Breast epithelium (tissue), 3 donors: ENCODE measurements around the gene SPTSSB.

Experiments used
- CTCF ChIP-seq, 3 donors: fragments of 450-650 bp; IDR thresholded peaks; one replicate each; pipeline ENCODE4 v1.5.1; 2016 to 2017; ENCODE audit warnings: antibody characterized with exemption in 3 of 3, mild to moderate bottlenecking in 3 of 3, moderate library complexity in 3 of 3
- POLR2A ChIP-seq: fragments of 450-650 bp; IDR thresholded peaks from one replicate; pipeline ENCODE4 v1.6.1; 2016; ENCODE audit warnings: antibody characterized with exemption, mild to moderate bottlenecking, moderate library complexity

DNA sequence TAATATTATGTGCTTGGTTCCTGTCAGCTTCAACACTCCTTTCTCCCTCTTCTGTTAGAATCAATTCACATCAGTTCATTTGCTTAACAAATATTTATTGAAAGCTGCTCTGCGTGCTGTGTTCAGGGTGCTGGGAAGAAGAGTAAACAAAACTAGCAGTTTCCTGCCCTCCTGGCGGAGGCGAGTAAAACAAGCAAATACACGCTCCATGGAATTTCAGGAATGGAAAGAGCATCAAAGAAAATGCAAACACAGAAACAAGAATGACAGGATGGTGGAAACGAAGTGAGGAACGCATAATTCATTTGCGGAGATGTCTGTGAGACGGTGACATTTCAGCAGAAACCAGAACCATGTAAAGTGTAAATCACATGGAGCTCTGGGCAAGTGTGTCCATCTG lies 49.4 kb upstream of the SPTSSB start:
- peak in 2 of 3 donors; percentile 43 to 46 for TF ChIP-seq CTCF (IDR thresholded peaks at IDR 0.05)
- no peak for TF ChIP-seq POLR2A
